Measurements from ENCODE around the gene ING5.

ING5 gene

GRCh38 chr2:241752253-241752652 is 50.4 kb downstream of the ING5 start:
- no peak overlapping the region for H3K4me2 ChIP-seq (ENCODE audit: low read length)
- no peak for TF ChIP-seq EZH2phosphoT487 (IDR thresholded peaks at IDR 0.05; ENCODE audit: low read depth)
- TF ChIP-seq CTCF (IDR thresholded peaks at IDR 0.05; ENCODE audit: low read depth, low read length), result no peak
- no peak overlapping the region for H2AFZ ChIP-seq (ENCODE audit: low read depth, low read length)
- no peaks in the 10 kb centered on the region for H3K27me3 ChIP-seq (ENCODE audit: low read depth, low read length)
- H4K20me1 ChIP-seq (ENCODE audit: insufficient read depth, low read length), result no peaks in the 10 kb centered on the region
- no peak overlapping the region for H3K27ac ChIP-seq (ENCODE audit: low read length)
- no peaks in the 10 kb centered on the region for H3K4me1 ChIP-seq (ENCODE audit: low read length)
- no peaks in the 10 kb centered on the region for H3K79me2 ChIP-seq (ENCODE audit: low read length)
- no peaks in the 10 kb centered on the region for H3K9me3 ChIP-seq (ENCODE audit: insufficient read depth, low read length)
- H3K36me3 ChIP-seq (replicated peaks; ENCODE audit: low read depth, low read length), result no peaks in the 10 kb centered on the region
- H3K4me3 ChIP-seq (ENCODE audit: low read length), result no peak overlapping the region
- H3K9ac ChIP-seq (ENCODE audit: low read length), result no peak overlapping the region

- no peak overlapping the region for H3K4me2 ChIP-seq (ENCODE audit: low read length)
- H3K9me3 ChIP-seq (ENCODE audit: insufficient read depth, low read length), result no peaks in the 10 kb centered on the region
- no peaks in the 10 kb centered on the region for H3K4me1 ChIP-seq (ENCODE audit: low read length)
- H2AFZ ChIP-seq (ENCODE audit: low read depth, low read length), result no peak overlapping the region
- H3K27ac ChIP-seq (ENCODE audit: low read length), result no peak overlapping the region
- TF ChIP-seq CTCF (IDR thresholded peaks at IDR 0.05; ENCODE audit: low read depth, low read length) (no peak), EZH2phosphoT487 (IDR thresholded peaks at IDR 0.05; ENCODE audit: low read depth) (no peak)
- no peaks in the 10 kb centered on the region for H3K79me2 ChIP-seq (ENCODE audit: low read length)
- H3K9ac ChIP-seq (ENCODE audit: low read length), result no peak overlapping the region
- no peaks in the 10 kb centered on the region for H3K36me3 ChIP-seq (replicated peaks; ENCODE audit: low read depth, low read length)
- no peaks in the 10 kb centered on the region for H3K27me3 ChIP-seq (ENCODE audit: low read depth, low read length)
- H4K20me1 ChIP-seq (ENCODE audit: insufficient read depth, low read length), result no peaks in the 10 kb centered on the region
- no peak overlapping the region for H3K4me3 ChIP-seq (ENCODE audit: low read length)
Measured at GRCh38 chr2:241752689-241753276, 50.9 kb downstream of the ING5 start.

GRCh38 chr2:241753493-241753892 is 51.7 kb downstream of the ING5 start:
- TF ChIP-seq CTCF (IDR thresholded peaks at IDR 0.05; ENCODE audit: low read depth, low read length), result no peak
- TF ChIP-seq EZH2phosphoT487 (IDR thresholded peaks at IDR 0.05; ENCODE audit: low read depth), result no peak
- Histone ChIP-seq H3K79me2 (ENCODE audit: low read length) (no peaks in the 10 kb centered on the region), H3K27me3 (ENCODE audit: low read depth, low read length) (no peaks in the 10 kb centered on the region), H3K4me3 (ENCODE audit: low read length) (no peak overlapping the region), H3K36me3 (replicated peaks; ENCODE audit: low read depth, low read length) (no peaks in the 10 kb centered on the region), H3K4me1 (ENCODE audit: low read length) (no peaks in the 10 kb centered on the region), H2AFZ (ENCODE audit: low read depth, low read length) (no peak overlapping the region), H3K9me3 (ENCODE audit: insufficient read depth, low read length) (no peaks in the 10 kb centered on the region), H3K27ac (ENCODE audit: low read length) (no peak overlapping the region), H3K4me2 (ENCODE audit: low read length) (no peak overlapping the region), H3K9ac (ENCODE audit: low read length) (no peak overlapping the region), H4K20me1 (ENCODE audit: insufficient read depth, low read length) (no peaks in the 10 kb centered on the region)

DNA sequence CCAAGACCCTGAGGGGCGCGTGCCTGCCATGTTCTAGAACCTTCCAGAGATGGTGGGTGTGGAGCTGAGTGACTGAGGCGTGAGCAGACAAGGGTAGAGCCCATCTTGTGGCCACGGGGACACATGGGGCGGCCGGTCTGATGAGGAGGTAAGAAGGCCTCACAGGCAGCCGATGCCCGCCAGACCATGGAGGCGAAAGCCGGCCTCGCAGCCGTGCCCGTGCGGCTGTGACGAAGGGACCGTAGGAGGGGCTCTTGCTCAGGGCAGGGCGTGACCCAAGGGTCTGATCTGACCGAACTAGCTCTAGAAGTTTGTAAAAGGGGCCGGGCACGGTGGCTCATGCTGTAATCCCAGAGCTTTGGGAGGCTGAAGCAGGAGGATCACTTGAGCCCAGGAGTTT is 52.2 kb downstream of the ING5 start:
- Histone ChIP-seq H3K36me3 (replicated peaks; ENCODE audit: low read depth, low read length) (peaks cover under 1% of the 10 kb centered on the region), H3K9ac (ENCODE audit: low read length) (no peak overlapping the region), H3K9me3 (ENCODE audit: insufficient read depth, low read length) (no peaks in the 10 kb centered on the region), H3K4me3 (ENCODE audit: low read length) (no peak overlapping the region), H3K27ac (ENCODE audit: low read length) (no peak overlapping the region), H3K79me2 (ENCODE audit: low read length) (no peaks in the 10 kb centered on the region), H3K4me2 (ENCODE audit: low read length) (no peak overlapping the region), H4K20me1 (ENCODE audit: insufficient read depth, low read length) (no peaks in the 10 kb centered on the region), H3K4me1 (ENCODE audit: low read length) (no peaks in the 10 kb centered on the region), H2AFZ (ENCODE audit: low read depth, low read length) (no peak overlapping the region), H3K27me3 (ENCODE audit: low read depth, low read length) (no peaks in the 10 kb centered on the region)
- no peak for TF ChIP-seq EZH2phosphoT487 (IDR thresholded peaks at IDR 0.05; ENCODE audit: low read depth)
- TF ChIP-seq CTCF (IDR thresholded peaks at IDR 0.05; ENCODE audit: low read depth, low read length), result no peak

All from OCI-LY3 (cell line).